ENCODE measurements around the gene MXRA7.

MXRA7 gene

GRCh38 chr17:76696763-76697701 is 13.7 kb downstream of the MXRA7 start:
- no peak for DNase-seq (ENCODE audit: low spot score)

- DNase-seq (ENCODE audit: low spot score), result no peak
Measured at GRCh38 chr17:76695059-76695831, 15.5 kb downstream of the MXRA7 start.

DNA sequence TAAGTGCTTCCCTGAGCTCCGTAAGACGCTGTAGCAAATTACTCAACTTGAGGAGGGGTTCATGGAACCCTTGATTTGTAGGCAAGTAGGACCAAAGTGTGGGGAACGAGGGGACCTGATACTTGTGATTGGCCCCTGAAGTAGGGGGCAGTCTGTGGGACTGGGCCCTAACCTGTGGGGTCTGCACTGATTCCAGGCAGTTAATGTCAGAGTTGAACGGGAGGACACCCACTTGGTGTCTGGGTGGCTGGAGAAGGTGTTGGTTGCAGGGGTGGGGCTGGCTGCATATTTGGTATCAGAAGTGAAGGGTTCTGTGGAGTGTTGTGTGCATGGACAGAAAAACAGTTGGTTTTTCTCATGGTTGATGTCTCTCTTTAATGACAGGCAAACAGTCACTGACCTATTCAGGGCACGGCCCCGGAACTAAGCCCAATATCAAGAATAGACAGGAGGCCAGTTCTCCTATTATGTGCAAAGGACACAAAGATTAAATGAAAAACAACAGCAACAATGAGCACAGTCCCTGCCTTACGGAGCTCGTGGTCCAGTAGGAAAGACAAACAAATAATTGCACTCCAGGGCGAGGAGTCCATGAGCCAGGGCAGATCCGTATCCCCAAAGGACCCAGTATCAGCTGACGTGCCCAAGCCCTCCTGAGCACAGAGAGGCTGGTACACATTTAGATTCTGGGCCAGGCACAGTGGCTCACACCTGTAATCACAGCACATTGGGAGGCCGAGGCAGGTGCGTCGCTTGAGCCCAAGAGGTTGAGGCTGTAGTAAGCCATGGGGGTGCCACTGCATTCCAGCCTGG is 19.2 kb downstream of the MXRA7 start:
- no peak for DNase-seq (ENCODE audit: low spot score)

DNA sequence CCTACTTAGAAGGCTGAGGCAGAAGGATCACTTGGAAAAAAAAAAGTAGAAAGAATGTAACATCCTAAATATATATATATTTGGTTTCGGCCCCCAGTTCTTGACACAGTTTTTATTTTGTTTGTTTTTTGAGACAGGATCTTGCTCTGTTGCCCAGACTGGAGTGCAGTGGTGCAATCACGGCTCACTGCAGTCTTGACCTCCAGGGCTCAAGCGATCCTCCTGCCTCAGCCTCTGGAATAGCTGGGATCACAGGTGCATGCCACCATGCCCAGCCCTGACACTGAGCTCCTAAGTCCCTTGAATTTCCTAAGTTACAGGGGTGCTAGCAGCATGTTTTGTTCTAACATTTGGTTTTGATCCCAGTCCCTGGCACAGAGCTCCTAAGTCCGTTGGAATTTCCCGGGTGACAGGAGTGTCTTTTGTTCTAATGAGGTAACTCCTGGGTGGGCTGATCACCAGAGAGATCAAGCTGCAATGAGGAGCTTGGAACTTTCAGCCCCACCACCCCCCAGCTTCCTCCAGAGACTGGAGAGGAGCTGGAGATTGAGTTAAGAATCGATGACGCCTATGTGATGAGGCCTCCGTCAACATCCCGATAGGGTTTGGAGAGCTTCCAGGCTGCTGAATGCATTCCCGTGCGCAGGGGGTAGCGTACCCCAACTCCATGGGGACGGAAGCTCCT is 20.0 kb downstream of the MXRA7 start:
- DNase-seq (ENCODE audit: low spot score), result no peak

DNA sequence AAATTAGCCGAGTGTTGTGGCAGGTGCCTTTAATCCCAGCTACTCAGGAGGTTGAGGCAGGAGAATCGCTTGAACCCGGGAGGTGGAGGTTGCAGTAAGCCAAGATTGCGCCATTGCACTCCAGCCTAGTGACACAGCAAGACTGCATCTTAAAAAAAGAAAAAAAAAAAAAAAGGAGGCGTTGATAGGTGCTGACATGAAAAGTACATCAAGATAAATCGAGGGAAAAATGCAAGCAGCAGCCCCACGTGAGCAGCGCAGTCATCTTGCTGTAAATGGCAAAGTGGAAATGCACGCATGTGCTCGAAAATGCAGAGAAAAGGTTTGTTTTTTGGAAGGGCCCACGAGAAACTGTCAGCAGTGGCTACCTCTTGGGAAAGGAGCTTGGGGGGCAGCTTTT is 20.9 kb downstream of the MXRA7 start:
- no peak for DNase-seq (ENCODE audit: low spot score)

- DNase-seq (ENCODE audit: low spot score), result no peak
Measured at GRCh38 chr17:76688165-76688622, 22.6 kb downstream of the MXRA7 start.

DNA sequence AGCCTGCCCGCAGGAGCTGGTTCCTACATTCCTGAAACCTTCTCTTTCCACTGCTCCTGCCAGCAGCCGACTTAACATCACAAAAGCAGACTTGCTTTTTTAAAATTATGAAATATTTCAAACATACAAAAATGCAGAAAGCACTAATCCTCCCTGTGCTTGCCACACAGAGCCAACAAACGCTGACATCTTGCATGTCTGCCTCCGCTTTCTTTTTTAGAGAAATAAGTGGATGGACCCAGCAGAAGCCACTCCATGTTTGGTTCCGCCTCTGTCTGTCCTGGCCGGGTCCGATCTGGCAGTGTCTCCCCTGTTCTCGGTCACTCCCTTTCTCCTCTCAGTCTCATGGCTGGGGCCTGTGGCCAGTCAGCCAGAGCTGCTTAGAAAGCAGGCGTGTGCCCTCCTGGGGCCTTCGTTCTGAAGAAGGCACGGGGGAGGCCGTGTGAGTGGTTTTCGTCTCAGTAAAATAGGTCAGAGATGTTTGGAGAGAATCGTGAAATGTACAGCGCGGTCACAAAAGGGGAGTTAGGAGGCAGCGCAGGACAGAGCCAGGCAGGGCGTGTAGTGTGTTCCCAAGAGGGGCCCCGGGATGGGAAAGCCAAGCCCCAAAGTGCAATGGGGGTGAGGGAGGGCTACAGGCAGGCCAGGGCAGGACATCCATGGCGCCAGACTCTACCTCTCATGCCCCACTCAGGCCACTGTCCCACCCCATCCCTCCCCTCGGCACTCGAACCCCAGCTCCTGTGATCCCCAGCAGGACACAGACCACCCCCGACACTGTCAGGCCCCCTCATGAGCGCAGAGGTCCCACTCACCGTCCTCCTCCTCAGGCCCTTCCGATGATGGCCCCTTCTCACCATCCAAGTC is 23.2 kb downstream of the MXRA7 start:
- DNase-seq (ENCODE audit: low spot score), result no peak

DNA sequence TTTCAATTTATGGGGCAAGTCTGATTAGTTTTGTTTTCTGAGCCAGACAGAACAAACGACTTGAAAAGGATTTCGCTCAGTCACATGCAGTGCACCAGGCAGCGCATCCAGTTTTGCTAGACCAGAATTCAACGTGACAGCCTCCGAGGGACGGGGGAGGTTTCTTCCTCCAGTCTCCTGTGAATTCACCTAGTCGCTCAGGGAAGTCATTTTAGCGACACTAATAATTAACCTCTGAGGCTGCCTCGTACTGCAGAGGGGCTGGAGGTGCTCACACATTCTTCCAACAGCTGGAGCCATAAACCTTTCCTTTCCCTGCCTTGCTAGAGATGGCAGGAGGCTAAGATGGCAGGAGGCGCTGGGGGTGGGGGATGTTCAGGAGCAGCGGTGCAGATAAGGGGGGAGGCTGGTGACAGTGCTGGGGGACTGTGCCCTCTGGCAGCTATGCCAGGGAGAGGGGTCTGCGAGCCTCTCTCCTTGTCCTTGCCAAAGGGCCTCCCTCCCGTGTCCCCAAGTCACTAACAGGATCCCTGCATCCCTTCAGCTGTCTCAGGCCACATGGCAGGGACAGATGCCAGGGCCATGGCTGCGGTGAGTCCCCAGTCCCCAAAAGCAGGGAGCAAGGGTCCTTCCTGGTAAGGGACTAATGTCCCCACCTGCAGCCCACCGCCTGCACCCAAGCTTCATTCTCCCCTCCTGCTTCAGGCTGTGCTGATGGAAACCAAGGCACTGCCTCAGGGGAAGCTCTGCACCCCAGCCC is 24.0 kb downstream of the MXRA7 start:
- no peak for DNase-seq (ENCODE audit: low spot score)

DNA sequence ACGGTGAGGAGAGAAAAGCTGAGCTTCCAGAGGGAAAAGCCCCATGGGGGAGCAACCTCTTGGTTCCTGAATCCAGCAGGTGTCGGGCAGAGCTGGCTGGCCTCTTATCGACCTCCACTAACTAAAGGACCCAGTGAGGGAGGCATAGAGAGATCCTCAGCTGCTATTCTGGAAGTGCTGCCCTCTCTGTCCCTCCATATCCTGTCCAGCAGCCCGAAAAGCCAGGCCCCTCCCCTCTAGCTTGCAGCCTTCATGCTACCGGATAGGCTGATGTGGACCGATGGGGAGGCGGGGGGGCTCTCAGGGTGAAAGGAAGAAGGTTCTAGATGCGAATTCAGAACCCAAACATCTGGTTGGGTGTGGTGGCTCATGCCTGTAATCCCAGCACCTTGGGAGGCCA is 24.9 kb downstream of the MXRA7 start:
- no peak for DNase-seq (ENCODE audit: low spot score)

DNA sequence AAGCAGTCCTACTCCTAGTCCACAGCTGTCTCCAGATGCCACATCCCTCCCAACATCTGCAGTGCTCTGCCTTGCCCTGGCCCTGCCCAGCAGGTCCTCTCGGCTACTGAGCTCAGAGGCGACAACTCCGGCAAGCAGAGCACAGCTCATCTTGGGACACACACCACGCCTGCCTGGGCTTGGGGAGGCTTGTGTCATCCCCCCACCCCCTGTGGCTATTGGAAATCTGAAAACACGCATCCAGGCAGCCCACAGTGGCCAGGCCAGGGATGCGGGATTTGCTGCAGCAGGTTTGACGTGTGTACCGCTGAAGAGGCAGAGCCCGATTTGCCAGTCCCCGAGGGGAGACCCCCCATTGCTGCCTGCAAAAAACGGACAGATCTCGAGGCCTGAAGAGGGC is 25.4 kb downstream of the MXRA7 start:
- no peak for DNase-seq (ENCODE audit: low spot score)

GRCh38 chr17:76684756-76685155 is 26.0 kb downstream of the MXRA7 start:
- no peak for DNase-seq (ENCODE audit: low spot score)

GRCh38 chr17:76683921-76684745 is 26.6 kb downstream of the MXRA7 start:
- no peak for DNase-seq (ENCODE audit: low spot score)

DNA sequence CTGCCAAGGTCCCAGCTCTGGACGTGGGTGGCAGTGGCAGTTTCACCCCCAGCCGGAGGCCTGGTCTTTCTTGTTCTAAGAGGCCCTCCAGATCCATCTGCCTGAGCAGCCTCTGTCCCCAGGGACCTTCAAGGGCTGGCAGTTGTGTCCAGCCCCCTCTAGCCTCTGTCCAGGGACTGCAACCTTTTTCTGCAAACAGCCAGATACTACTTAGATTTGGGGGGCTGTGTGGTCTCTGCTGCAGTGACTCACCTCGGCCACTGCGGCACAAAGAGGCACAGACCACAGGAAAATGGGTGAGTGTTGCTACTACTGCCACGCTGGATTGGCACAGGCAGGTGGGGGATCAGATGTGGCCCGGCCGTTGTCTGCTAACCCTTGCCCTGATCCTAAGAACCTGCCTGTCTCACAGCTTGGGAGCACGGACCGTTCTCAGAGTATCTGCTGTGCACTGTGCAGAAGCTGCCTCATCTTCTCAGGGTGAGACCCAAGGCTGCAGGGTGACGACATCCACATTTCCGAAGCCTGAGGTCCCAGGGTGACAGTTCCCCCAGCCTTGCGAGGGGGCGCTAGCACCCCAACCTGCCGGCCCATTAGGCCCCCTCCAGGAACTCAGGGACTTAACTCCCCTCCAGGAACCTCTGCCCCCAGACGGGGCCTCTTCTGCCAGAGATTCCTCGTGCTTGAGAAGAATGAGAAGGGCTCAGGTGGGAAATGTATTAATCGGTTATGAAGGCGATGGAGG is 27.6 kb downstream of the MXRA7 start:
- DNase-seq (ENCODE audit: low spot score), result no peak

- no peak for DNase-seq (ENCODE audit: low spot score)
Measured at GRCh38 chr17:76682296-76682695, 28.5 kb downstream of the MXRA7 start.

DNA sequence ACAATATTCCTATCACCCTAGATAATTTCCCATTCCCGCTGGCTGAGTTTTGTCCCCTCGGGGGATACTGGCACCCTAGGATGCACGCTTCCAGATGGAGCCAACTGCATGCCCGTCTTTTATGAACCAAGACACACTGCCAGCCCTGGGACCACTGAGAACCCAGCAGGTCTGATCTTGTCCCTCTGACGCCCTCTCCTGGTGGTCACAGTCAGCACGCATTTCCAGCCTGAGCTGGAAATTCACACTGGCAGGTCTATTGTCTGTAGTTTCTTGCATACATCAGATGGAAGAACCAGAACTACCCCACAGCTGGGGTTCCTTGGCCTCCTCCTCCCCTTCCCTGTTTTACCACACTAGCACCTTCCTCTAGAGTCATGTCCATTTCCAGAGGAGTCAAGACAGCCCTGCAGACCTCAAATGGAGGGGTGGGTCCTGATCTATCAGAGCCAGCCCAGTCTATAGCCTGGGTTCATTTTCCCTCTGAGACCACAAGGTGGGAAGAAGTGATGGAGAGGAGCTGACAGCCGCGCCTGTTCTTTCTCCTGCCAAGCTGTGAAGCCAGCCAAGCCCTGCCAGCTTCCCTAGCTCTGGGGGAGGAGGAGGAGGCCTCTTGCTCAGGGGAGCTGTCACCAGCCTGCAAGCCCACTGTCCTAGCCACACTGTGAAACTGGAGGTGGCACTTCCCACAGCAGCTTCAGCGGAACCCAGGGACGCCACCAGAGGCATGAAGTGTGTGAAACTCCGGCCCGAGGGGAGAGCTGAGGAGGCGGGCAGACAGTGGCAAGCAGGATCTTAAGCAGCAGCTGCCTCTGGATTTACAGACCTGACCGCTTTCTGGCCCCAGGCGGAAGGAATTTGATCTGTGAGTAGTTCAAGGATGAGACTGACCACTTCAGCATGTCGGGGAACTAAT is 29.3 kb downstream of the MXRA7 start:
- no peak for DNase-seq (ENCODE audit: low spot score)

DNA sequence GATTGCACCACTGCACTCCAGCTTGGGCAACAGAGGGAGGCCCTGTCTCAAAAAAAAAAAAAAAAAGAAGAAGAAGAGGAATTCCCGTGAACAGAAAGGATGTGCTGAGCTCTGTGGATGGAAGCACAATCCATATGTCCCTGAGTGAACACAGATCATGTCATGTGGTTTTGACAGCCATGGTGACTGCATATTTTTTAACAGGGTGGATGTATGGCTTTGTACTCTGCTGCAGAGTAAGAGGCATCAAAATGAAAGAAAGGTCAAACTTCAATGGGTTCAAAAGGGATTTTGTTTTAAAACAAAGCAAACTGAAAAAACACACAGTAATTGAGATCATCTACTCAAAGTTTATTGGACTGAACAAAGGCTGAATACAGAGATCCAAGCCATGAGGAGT is 31.5 kb downstream of the MXRA7 start:
- DNase-seq (ENCODE audit: low spot score), result no peak

- DNase-seq (ENCODE audit: low spot score), result no peak
Measured at GRCh38 chr17:76678330-76678729, 32.4 kb downstream of the MXRA7 start.

Data from left forelimb (tissue), 1 donor.